Stimulated activated CD8-positive, alpha-beta memory T cell treated with anti-CD3 and anti-CD28 coated beads, Interleukin-2, amount 100 ng/mL, for 48 hours (primary cell): ENCODE data around the gene PNLIPRP1.

Source experiments
- DNase-seq, 2 donors: peaks; one replicate each; pipeline ENCODE4 v3.0.0-alpha.2; 2020; ENCODE audit warnings: low read depth in 2 of 2

Gene PNLIPRP1

GRCh38 chr10:116599991-116600390, 9.2 kb downstream of the PNLIPRP1 start:
- no peak for DNase-seq

- no peak for DNase-seq
These were observed 12.1 kb downstream of the PNLIPRP1 start for GRCh38 chr10:116602648-116603400.

GRCh38 chr10:116606061-116606483, 15.3 kb downstream of the PNLIPRP1 start:
- no peak for DNase-seq

GRCh38 chr10:116607336-116607735, 16.6 kb downstream of the PNLIPRP1 start:
- no peak for DNase-seq

- DNase-seq: no peak
These were observed 18.2 kb downstream of the PNLIPRP1 start for GRCh38 chr10:116608686-116609594.

- no peak for DNase-seq
These were observed 19.8 kb downstream of the PNLIPRP1 start for GRCh38 chr10:116610443-116611152.

- no peak for DNase-seq
These were observed 20.4 kb downstream of the PNLIPRP1 start for GRCh38 chr10:116611153-116611545.

- DNase-seq: no peak
These were observed 21.5 kb downstream of the PNLIPRP1 start for GRCh38 chr10:116612107-116612769.

- DNase-seq: no peak
These were observed 22.7 kb downstream of the PNLIPRP1 start for GRCh38 chr10:116613471-116613870.

- DNase-seq: no peak
These were observed 24.0 kb downstream of the PNLIPRP1 start for GRCh38 chr10:116614796-116615195.

- DNase-seq: no peak
These were observed 24.5 kb downstream of the PNLIPRP1 start for GRCh38 chr10:116615199-116615776.

- DNase-seq: no peak
These were observed 30.0 kb downstream of the PNLIPRP1 start, which contains the start of gene PNLIPRP2 for GRCh38 chr10:116620423-116621400. PNLIPRP2 (plus strand) TSS chr10:116620953.

- DNase-seq: no peak
These were observed 30.7 kb downstream of the PNLIPRP1 start for GRCh38 chr10:116621476-116621875.

GRCh38 chr10:116621934-116622655, 31.3 kb downstream of the PNLIPRP1 start:
- no peak for DNase-seq

- no peak for DNase-seq
These were observed 35.1 kb downstream of the PNLIPRP1 start for GRCh38 chr10:116625845-116626244.

- no peak for DNase-seq
These were observed 36.1 kb downstream of the PNLIPRP1 start for GRCh38 chr10:116626815-116627214.

GRCh38 chr10:116627386-116627933, 36.7 kb downstream of the PNLIPRP1 start:
- DNase-seq: no peak

GRCh38 chr10:116629340-116629739, 38.6 kb downstream of the PNLIPRP1 start:
- no peak for DNase-seq

- DNase-seq: no peak
These were observed 39.3 kb downstream of the PNLIPRP1 start for GRCh38 chr10:116630020-116630419.
